WTC11 (cell line): Measurements from ENCODE around the gene EVA1C.

ENCODE experiments used
- ETV6 ChIP-seq: sonication (generic); formaldehyde crosslinking; IDR thresholded peaks from 2 replicates; pipeline ENCODE4 v1.8.1; 2022; ENCODE audit warnings: mild to moderate bottlenecking, missing genetic modification reagents
- NR1H2 ChIP-seq: sonication (generic); formaldehyde crosslinking; IDR thresholded peaks from 2 replicates; pipeline ENCODE4 v1.9.0; 2021; ENCODE audit warnings: mild to moderate bottlenecking, moderate library complexity, missing genetic modification reagents
- ZNF317 ChIP-seq: sonication (generic); formaldehyde crosslinking; IDR thresholded peaks from 2 replicates; pipeline ENCODE4 v1.8.1; 2023; ENCODE audit warnings: low read depth, mild to moderate bottlenecking, moderate library complexity, missing genetic modification reagents, borderline replicate concordance
- ZNF416 ChIP-seq: fragments of 250-450 bp; sonication (Bioruptor Pico); IDR thresholded peaks from 2 replicates; pipeline ENCODE4 v1.9.0; 2021; ENCODE audit warnings: mild to moderate bottlenecking, inconsistent platforms
- TF ChIP-seq, protein P1 (sequence below): sonication (generic); formaldehyde crosslinking; IDR thresholded peaks from 2 replicates; pipeline ENCODE4 v1.8.0; 2022; ENCODE audit warnings: mild to moderate bottlenecking, missing genetic modification reagents
- TF ChIP-seq, protein P2 (sequence below): fragments of 200-600 bp; IDR thresholded peaks from 2 replicates; pipeline ENCODE4 v1.8.0; 2022; ENCODE audit warnings: antibody characterized with exemption
- TF ChIP-seq, protein P3 (sequence below): sonication (generic); formaldehyde crosslinking; IDR thresholded peaks from 2 replicates; pipeline ENCODE4 v1.8.0; 2023; ENCODE audit warnings: mild to moderate bottlenecking, missing genetic modification reagents
- TF ChIP-seq, protein P4 (sequence below): sonication (generic); formaldehyde crosslinking; IDR thresholded peaks from 2 replicates; pipeline ENCODE4 v1.8.1; 2023; ENCODE audit warnings: mild to moderate bottlenecking, moderate library complexity, missing genetic modification reagents

DNA sequence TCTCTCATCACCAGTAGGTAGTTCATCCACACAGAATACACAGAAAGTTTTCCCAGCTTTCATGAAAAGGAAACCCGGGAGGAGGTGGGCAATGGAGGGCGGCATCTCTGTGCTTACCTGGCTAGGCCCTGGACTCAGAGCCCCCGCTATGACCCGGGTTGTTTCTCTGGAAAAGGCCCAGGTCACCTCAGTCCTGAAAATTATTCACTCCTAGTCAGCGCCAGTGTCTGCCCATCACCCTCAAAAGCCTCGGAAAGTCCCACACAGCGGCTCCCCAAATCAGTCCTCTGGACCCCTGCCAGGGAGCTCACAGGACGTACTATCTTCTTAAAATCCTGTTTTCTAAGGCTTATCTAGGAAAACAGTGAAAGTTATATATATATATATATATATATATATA lies 121.6 kb downstream of the EVA1C start:
- TF ChIP-seq, protein P1, sequence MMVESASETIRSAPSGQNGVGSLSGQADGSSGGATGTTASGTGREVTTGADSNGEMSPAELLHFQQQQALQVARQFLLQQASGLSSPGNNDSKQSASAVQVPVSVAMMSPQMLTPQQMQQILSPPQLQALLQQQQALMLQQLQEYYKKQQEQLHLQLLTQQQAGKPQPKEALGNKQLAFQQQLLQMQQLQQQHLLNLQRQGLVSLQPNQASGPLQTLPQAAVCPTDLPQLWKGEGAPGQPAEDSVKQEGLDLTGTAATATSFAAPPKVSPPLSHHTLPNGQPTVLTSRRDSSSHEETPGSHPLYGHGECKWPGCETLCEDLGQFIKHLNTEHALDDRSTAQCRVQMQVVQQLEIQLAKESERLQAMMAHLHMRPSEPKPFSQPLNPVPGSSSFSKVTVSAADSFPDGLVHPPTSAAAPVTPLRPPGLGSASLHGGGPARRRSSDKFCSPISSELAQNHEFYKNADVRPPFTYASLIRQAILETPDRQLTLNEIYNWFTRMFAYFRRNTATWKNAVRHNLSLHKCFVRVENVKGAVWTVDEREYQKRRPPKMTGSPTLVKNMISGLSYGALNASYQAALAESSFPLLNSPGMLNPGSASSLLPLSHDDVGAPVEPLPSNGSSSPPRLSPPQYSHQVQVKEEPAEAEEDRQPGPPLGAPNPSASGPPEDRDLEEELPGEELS, result no peak
- TF ChIP-seq ZNF416 (CRISPR knock-in tag), result no peak
- TF ChIP-seq NR1H2, result no peak
- TF ChIP-seq, protein P2, sequence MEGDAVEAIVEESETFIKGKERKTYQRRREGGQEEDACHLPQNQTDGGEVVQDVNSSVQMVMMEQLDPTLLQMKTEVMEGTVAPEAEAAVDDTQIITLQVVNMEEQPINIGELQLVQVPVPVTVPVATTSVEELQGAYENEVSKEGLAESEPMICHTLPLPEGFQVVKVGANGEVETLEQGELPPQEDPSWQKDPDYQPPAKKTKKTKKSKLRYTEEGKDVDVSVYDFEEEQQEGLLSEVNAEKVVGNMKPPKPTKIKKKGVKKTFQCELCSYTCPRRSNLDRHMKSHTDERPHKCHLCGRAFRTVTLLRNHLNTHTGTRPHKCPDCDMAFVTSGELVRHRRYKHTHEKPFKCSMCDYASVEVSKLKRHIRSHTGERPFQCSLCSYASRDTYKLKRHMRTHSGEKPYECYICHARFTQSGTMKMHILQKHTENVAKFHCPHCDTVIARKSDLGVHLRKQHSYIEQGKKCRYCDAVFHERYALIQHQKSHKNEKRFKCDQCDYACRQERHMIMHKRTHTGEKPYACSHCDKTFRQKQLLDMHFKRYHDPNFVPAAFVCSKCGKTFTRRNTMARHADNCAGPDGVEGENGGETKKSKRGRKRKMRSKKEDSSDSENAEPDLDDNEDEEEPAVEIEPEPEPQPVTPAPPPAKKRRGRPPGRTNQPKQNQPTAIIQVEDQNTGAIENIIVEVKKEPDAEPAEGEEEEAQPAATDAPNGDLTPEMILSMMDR, result no peak
- no peak for TF ChIP-seq ETV6 (CRISPR knock-in tag)
- no peak for TF ChIP-seq ZNF317 (CRISPR knock-in tag)
- TF ChIP-seq, protein P3, sequence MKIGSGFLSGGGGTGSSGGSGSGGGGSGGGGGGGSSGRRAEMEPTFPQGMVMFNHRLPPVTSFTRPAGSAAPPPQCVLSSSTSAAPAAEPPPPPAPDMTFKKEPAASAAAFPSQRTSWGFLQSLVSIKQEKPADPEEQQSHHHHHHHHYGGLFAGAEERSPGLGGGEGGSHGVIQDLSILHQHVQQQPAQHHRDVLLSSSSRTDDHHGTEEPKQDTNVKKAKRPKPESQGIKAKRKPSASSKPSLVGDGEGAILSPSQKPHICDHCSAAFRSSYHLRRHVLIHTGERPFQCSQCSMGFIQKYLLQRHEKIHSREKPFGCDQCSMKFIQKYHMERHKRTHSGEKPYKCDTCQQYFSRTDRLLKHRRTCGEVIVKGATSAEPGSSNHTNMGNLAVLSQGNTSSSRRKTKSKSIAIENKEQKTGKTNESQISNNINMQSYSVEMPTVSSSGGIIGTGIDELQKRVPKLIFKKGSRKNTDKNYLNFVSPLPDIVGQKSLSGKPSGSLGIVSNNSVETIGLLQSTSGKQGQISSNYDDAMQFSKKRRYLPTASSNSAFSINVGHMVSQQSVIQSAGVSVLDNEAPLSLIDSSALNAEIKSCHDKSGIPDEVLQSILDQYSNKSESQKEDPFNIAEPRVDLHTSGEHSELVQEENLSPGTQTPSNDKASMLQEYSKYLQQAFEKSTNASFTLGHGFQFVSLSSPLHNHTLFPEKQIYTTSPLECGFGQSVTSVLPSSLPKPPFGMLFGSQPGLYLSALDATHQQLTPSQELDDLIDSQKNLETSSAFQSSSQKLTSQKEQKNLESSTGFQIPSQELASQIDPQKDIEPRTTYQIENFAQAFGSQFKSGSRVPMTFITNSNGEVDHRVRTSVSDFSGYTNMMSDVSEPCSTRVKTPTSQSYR (CRISPR knock-in tag), result no peak
- TF ChIP-seq, protein P4, sequence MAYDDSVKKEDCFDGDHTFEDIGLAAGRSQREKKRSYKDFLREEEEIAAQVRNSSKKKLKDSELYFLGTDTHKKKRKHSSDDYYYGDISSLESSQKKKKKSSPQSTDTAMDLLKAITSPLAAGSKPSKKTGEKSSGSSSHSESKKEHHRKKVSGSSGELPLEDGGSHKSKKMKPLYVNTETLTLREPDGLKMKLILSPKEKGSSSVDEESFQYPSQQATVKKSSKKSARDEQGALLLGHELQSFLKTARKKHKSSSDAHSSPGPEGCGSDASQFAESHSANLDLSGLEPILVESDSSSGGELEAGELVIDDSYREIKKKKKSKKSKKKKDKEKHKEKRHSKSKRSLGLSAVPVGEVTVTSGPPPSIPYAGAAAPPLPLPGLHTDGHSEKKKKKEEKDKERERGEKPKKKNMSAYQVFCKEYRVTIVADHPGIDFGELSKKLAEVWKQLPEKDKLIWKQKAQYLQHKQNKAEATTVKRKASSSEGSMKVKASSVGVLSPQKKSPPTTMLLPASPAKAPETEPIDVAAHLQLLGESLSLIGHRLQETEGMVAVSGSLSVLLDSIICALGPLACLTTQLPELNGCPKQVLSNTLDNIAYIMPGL (CRISPR knock-in tag), result no peak
